ACHN (cell line): ENCODE results near the gene TMIGD2.

Source experiments
- DNase-seq: peaks from one replicate; pipeline ENCODE4 v3.0.0-alpha.2; 2015
- in situ Hi-C: cut with HindIII; loops from 2 replicates; pipeline ENCODE4 v1.10.0; 2017; ENCODE audit warnings: low sequenced_read_pairs, low pct_ligation_motif_present, low pct_unique_long_range_greater_than_20kb

Gene TMIGD2

DNA sequence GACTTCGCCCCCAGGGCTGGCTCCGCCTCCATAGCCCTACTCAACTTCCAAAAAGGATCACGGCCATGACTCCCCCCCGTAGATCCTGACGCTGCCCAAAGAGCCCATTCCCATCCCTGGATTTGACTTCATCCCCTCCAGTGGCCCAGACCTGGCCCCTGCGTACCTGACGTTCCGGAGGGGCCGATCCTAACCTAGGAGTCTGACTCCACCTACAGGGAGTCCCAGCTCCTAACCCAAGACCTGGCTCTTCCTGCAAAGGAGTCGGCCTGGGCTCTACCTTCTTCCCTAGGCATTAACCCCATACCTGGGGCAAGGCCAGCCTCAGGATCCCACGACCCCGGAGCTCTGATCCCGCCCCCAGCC lies 25.7 kb upstream of the TMIGD2 start:
- DNase-seq: no peak
- in situ Hi-C loops: no loop called here

GRCh38 chr19:4327252-4327876 lies 25.2 kb upstream of the TMIGD2 start:
- in situ Hi-C loops: no loop called here
- DNase-seq: no peak

DNA sequence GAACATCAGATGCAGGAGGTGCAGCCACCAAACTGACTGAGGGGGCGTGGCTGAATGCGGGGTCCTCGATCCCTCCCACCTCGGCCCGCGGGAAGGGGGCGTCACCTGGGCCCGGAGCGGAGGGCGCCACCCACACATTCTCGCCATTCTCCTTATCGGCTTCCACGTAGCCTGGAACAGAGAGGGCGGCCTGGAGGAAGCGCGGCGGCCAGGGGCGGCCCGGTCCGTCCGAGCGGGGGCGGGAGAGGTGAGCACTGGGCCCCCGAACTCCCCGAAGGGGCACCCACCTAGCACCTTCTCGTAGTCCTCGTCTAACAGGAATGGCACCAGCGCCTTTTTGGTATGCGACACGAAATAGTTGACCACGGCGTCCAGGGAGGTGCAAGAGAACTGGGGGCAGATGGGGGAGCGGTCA lies 24.7 kb upstream of the TMIGD2 start:
- DNase-seq: no peak
- in situ Hi-C loops: no loop called here

DNA sequence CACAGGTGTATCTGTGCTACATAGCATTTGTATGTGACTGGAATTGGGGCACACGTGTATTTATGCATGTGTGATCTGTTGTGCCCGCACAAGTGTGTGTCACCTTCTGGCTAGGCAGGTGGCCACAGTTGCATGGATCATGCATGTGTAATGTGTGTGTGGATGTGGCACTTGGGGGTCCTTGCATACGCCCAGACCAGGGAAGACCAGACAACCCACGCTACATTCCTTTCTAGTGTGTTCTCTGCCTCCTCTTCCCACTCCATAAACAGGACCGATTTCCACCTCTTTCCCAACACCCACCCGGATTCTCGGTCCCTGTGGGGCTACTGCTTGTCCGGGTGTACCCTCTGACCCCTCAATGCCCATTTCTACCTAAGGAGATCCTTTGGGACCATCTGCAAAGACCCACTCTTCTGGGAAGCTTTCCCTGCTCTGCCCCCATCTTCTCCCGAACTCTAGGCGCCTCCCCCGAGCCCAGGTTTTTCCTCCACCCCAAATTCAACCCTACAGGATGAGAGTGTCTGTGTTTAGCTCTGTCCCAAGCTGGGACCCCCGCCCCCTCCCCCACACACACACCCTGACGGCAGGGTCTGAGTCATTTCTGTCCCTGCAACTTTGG lies 24.1 kb upstream of the TMIGD2 start:
- no peak for DNase-seq
- in situ Hi-C loops: no loop called here

- no peak for DNase-seq
- in situ Hi-C loops: no loop called here
Measured at GRCh38 chr19:4324228-4324627, 22.0 kb upstream of the TMIGD2 start.

DNA sequence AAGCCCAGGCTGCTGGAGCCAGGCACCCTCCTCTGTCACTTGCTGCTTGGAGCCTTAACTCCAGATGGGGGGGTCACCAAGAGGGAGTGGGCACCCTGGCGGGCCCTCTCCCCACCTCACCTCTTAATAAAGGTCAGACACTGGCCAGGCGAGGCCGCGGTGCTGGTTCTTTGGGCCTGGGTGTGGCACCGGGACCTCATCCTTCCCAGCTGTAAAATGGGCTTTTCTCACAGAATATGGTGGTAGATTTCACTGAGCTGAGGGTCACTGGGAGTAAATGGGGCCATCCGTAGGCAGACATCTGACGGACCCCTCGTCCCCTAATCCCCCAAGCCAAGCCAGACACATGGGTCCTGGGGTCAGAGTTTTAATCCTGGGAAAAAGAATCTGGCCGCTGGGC lies 21.5 kb upstream of the TMIGD2 start:
- in situ Hi-C loops: no loop called here

GRCh38 chr19:4322942-4323665 lies 20.9 kb upstream of the TMIGD2 start:
- DNase-seq: no peak

More for the DNA sequence above, 21.5 kb upstream of the TMIGD2 start:
- no peak for DNase-seq

GRCh38 chr19:4320419-4320818 lies 18.2 kb upstream of the TMIGD2 start:
- no peak for DNase-seq

More at GRCh38 chr19:4322942-4323665, 20.9 kb upstream of the TMIGD2 start:
- in situ Hi-C loops: no loop called here

DNA sequence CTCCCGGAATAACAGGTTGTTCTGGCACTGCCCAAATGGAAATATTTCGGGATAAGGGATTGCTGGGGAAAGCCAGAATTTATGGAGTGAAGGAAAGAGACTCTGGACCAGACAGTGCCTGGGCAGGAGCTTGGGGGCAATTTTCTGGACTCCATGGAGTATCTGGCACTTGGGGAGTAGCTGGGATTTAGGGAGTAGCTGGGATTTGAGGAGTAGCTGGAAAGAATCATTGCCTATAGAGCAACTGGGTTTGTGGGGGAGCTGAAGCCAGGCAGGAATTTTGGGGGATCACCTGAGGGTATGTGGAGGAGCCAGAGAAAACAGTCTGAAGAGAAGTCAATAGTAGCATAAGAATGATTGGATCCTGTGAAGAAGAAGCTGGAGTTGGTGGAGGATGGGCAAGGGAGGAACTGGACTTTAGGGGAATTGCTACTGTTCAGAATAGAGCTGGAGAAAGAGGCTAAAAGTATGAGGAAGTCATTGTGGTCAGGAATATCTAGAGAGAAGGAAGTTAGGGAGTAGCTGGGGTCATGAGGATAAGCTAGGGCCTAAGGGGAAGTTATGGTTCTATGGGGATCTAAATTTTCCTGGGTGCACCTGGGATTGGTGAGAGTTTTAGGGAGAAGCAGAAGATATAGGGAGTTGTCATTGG lies 17.0 kb upstream of the TMIGD2 start:
- in situ Hi-C loops: no loop called here
- DNase-seq: no peak

More at GRCh38 chr19:4320419-4320818, 18.2 kb upstream of the TMIGD2 start:
- in situ Hi-C loops: no loop called here

- in situ Hi-C loops: no loop called here
- DNase-seq: no peak
Measured at GRCh38 chr19:4318460-4318859, 16.3 kb upstream of the TMIGD2 start.

DNA sequence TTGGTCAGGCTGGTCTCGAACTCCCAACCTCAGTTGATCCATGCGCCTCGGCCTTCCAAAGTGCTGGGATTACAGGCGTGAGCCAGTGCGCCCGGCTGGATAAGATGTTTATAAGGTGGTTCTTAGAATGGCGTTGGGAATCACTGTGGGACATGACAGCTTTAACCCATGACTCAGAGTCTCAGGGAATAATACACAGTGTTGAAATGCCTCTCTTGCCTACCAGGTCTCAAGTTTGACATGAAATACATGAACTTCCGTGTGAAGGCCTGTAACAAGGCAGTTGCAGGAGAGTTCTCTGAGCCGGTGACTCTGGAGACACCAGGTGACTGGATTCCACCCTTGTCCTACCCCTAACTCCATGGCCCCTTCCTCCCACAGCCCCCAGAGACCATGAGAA lies 14.8 kb upstream of the TMIGD2 start:
- no peak for DNase-seq
- in situ Hi-C loops: no loop called here

- in situ Hi-C loops: no loop called here
- DNase-seq: no peak
Measured at GRCh38 chr19:4313847-4314490, 11.8 kb upstream of the TMIGD2 start.

- DNase-seq: no peak
- in situ Hi-C loops: no loop called here
Measured at GRCh38 chr19:4310247-4311121, 8.3 kb upstream of the TMIGD2 start.

- in situ Hi-C loops: no loop called here
- DNase-seq: no peak
Measured at GRCh38 chr19:4305659-4306058, 3.5 kb upstream of the TMIGD2 start.

- DNase-seq: no peak
- in situ Hi-C loops: no loop called here
Measured at GRCh38 chr19:4305257-4305612, 3.0 kb upstream of the TMIGD2 start.

GRCh38 chr19:4304538-4305256 lies 2.5 kb upstream of the TMIGD2 start, which contains the start of gene FSD1:
TSS of gene FSD1 (plus strand) at chr19:4304598. CDS start at chr19:4304747, 149 bp downstream.
- DNase-seq: peak; percentile 53
- in situ Hi-C loops: no loop called here

- in situ Hi-C loops: no loop called here
- DNase-seq: no peak
Measured at GRCh38 chr19:4303819-4304537, 1.8 kb upstream of the TMIGD2 start.
